Fibroblast of skin of scalp (primary cell): Measurements from ENCODE around the gene ARAP1.

Source experiments
- DNase-seq: peaks from one replicate; pipeline ENCODE4 v3.0.0-alpha.2; 2013

Gene ARAP1

GRCh38 chr11:72655896-72656464, 96.2 kb downstream of the ARAP1 start:
- DNase-seq: no peak

GRCh38 chr11:72655014-72655413, 97.2 kb downstream of the ARAP1 start:
- DNase-seq: no peak

GRCh38 chr11:72653649-72654048, 98.6 kb downstream of the ARAP1 start:
- DNase-seq: no peak

- no peak for DNase-seq
These were observed 99.2 kb downstream of the ARAP1 start for GRCh38 chr11:72652873-72653630.

- no peak for DNase-seq
These were observed 100.1 kb downstream of the ARAP1 start for GRCh38 chr11:72652133-72652532.

GRCh38 chr11:72649215-72649976, 102.8 kb downstream of the ARAP1 start:
- no peak for DNase-seq

GRCh38 chr11:72648384-72649136, 103.6 kb downstream of the ARAP1 start:
- DNase-seq: no peak

- DNase-seq: no peak
These were observed 104.3 kb downstream of the ARAP1 start for GRCh38 chr11:72647882-72648281.

- no peak for DNase-seq
These were observed 105.7 kb downstream of the ARAP1 start for GRCh38 chr11:72646472-72646871.

GRCh38 chr11:72646024-72646423, 106.2 kb downstream of the ARAP1 start:
- DNase-seq: no peak

- peak; percentile 41 for DNase-seq
These were observed 108.7 kb downstream of the ARAP1 start for GRCh38 chr11:72643547-72643946.

GRCh38 chr11:72642884-72643522, 109.2 kb downstream of the ARAP1 start:
- DNase-seq: peak; percentile 33

GRCh38 chr11:72642043-72642883, 109.9 kb downstream of the ARAP1 start:
- DNase-seq: no peak

- DNase-seq: no peak
These were observed 110.6 kb downstream of the ARAP1 start for GRCh38 chr11:72641522-72642042.

GRCh38 chr11:72639502-72640375, 112.5 kb downstream of the ARAP1 start:
- DNase-seq: no peak

GRCh38 chr11:72637926-72638325, 114.3 kb downstream of the ARAP1 start:
- DNase-seq: no peak

- no peak for DNase-seq
These were observed 115.0 kb downstream of the ARAP1 start for GRCh38 chr11:72637198-72637597.

GRCh38 chr11:72636376-72636775, 115.8 kb downstream of the ARAP1 start:
- no peak for DNase-seq

GRCh38 chr11:72635933-72636332, 116.3 kb downstream of the ARAP1 start:
- peak; percentile 35 for DNase-seq

GRCh38 chr11:72635309-72635915, 116.8 kb downstream of the ARAP1 start:
- no peak for DNase-seq
